ENCODE data around the gene DYRK3.

The DYRK3 gene

DNA sequence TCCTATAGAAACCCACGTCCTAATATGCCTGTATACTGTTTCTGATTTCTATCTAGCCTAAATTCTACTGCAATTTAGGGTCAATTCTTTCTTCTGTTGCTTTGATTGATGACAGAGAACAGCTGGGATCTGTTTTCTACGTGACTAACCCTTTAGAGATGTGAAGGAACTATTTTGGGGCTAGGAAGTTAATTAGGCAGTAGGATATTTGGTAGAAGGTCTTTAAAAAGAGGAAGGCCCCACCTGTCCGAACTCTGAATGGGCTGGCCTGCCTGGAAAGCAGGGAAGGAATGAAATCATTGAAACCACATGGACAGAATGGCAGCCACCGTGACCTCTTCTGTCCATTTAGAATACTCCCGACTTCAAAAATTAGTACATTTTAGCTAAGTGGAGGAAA is 44.1 kb upstream of the DYRK3 start:
- peak in 1 of 2 donors; percentile 16 for DNase-seq (ENCODE audit: low read depth in 2 of 2)
- no peak overlapping the region for H3K4me3 ChIP-seq (replicated peaks in 1 of 2; ENCODE audit: low read depth in 2 of 2, low read length in 2 of 2)
- no peak for TF ChIP-seq CTCF (IDR thresholded peaks at IDR 0.05; ENCODE audit: low read depth, low read length)

DNA sequence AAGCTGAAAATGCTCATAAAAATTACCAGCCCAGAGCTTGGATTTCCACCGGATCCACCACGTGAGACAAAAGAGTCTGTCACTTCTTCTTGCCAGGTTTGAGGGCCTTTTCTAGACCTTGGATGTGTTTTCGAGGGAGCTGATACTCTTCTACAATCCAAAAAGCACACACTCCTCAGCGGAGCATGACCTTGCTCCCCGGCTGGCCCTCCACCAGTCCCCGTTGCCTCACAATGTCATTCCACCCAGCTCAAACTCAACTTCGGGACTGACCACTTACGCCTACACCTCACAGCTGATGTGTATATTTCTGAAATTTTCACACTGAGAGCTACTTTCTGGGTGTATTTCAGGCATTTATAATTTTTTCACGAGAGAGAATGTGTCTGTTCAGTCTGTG is 43.6 kb upstream of the DYRK3 start:
- H3K4me3 ChIP-seq (replicated peaks in 1 of 2; ENCODE audit: low read depth in 2 of 2, low read length in 2 of 2) = no peak overlapping the region
- no peak for TF ChIP-seq CTCF (IDR thresholded peaks at IDR 0.05; ENCODE audit: low read depth, low read length)
- DNase-seq (ENCODE audit: low read depth in 2 of 2) = no peak

DNA sequence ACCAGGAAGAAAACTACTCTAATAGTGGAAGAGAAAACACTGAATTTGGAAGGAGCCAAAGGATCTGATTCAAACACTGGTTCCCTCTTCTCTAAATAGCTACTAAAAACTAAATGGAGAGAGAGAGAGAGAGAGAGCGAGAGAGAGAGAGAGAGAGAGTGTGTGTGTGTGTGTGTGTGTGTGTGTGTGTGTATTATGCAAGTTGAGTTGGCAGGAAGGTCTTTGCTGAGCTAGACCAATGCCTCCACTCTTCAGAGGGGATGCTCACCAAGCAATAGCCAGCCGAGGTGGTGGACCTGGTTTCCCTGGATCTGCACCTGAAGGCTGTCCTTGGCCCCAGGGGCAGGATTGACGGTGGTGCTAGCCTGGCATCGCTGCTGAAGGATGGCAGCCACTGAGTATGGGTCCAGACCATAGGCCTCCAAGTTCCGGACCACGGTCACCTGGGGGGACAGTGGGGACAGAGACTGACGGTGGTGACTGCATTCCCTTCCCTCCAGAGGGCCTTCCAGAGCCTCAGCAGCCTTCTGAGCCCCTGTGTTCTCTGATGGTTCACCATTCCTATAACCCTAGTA is 41.9 kb upstream of the DYRK3 start:
- DNase-seq (ENCODE audit: low read depth in 2 of 2) = no peak
- TF ChIP-seq CTCF (IDR thresholded peaks at IDR 0.05; ENCODE audit: low read depth, low read length) = no peak
- no peak overlapping the region for H3K4me3 ChIP-seq (replicated peaks in 1 of 2; ENCODE audit: low read depth in 2 of 2, low read length in 2 of 2)

DNA sequence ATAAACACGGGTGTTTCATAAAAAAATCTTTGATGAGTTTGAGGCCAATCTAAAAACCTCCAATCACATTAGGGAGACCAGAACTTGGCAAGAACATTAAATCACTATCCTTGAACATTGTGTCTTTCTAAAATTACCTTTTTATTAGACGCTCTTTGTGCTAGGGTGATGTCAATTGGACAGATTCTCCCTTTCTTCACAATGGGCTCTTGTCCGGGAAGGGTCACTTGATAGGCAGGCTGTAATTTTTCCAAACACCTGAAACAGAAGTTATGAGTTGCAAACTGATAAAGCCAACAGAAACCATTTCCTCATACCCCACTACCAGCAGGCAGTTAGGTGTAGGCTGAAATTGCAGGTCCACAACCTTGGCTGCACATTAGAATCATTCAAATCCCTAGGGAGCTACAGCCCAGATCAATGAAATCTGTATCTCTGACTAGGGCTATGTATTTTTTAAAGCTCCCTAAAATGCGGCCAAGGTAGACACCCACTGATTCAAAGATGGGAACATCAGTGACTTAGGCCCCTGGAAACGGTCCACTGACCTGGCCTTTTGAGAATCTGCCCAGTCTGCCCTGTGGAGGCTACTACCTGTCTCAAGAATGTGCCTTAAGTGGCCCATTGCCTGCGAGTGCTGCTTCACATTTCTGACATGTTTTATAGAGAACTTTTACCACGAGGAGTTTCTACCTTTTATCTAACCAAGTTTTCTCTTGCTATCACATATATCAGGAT is 39.6 kb upstream of the DYRK3 start:
- no peak for DNase-seq (ENCODE audit: low read depth in 2 of 2)
- no peak overlapping the region for H3K4me3 ChIP-seq (replicated peaks in 1 of 2; ENCODE audit: low read depth in 2 of 2, low read length in 2 of 2)
- no peak for TF ChIP-seq CTCF (IDR thresholded peaks at IDR 0.05; ENCODE audit: low read depth, low read length)

- DNase-seq (ENCODE audit: low read depth in 2 of 2) = no peak
- no peak for TF ChIP-seq CTCF (IDR thresholded peaks at IDR 0.05; ENCODE audit: low read depth, low read length)
Observed at GRCh38 chr1:206596319-206596666, 39.0 kb upstream of the DYRK3 start.

DNA sequence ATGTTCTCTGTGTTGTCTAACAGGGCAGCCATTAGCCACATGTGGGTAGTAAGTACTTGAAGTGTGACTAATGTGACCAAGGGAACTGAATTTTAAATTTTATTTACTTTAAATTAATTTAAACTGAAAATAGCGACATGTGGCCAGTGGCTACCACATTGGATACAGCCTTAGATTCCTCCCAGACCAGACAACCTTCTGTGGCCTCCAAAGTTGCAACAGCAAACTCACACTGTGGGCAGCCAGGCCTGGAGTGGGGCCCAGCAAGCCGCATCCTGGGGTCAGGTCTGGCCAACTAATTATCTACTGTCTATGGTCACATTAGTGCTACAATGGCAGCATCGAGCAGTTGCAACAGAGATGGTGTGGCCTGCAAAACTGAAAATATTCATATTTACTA is 34.8 kb upstream of the DYRK3 start:
- H3K4me3 ChIP-seq (replicated peaks in 1 of 2; ENCODE audit: low read depth in 2 of 2, low read length in 2 of 2) = no peak overlapping the region
- TF ChIP-seq CTCF (IDR thresholded peaks at IDR 0.05; ENCODE audit: low read depth, low read length) = no peak

More at GRCh38 chr1:206596319-206596666, 39.0 kb upstream of the DYRK3 start:
- no peak overlapping the region for H3K4me3 ChIP-seq (replicated peaks in 1 of 2; ENCODE audit: low read depth in 2 of 2, low read length in 2 of 2)

More for the DNA sequence above, 34.8 kb upstream of the DYRK3 start:
- DNase-seq (ENCODE audit: low read depth in 2 of 2) = peak in 1 of 2 donors; percentile 22
